Endothelial cell of umbilical vein (primary cell): Measurements from ENCODE around the gene MTCL1.

Source experiments
- EZH2 ChIP-seq: IDR thresholded peaks from 2 replicates; pipeline ENCODE4 v1.6.1; 2012; ENCODE audit warnings: borderline replicate concordance, low read depth, mild to moderate bottlenecking, moderate library complexity, low read length, inconsistent platforms; ENCODE audit not compliant: severe bottlenecking
- GATA2 ChIP-seq: IDR thresholded peaks from 2 replicates; pipeline ENCODE4 v1.7.0; 2011; ENCODE audit warnings: low read depth, mild to moderate bottlenecking, moderate library complexity, mixed read lengths, low read length; ENCODE audit not compliant: insufficient read length, insufficient read depth
- JUN ChIP-seq: IDR thresholded peaks from 2 replicates; pipeline ENCODE4 v1.6.1; 2011; ENCODE audit warnings: borderline replicate concordance, low read depth; ENCODE audit not compliant: insufficient read length, insufficient read depth
- MAX ChIP-seq: IDR thresholded peaks from 2 replicates; pipeline ENCODE4 v1.6.1; 2011; ENCODE audit not compliant: insufficient read depth, insufficient read length
- MYC ChIP-seq: IDR thresholded peaks from one replicate; pipeline ENCODE4 v1.6.1; 2011; ENCODE audit warnings: mild to moderate bottlenecking, low read depth, low read length
- POLR2A ChIP-seq: IDR thresholded peaks from 2 replicates; pipeline ENCODE4 v1.6.1; 2012; ENCODE audit warnings: low read depth, mild to moderate bottlenecking, control low read depth, low read length
- POLR2AphosphoS5 ChIP-seq: IDR thresholded peaks from 2 replicates; pipeline ENCODE4 v1.6.1; 2012; ENCODE audit warnings: low read depth, mild to moderate bottlenecking, control low read depth, low read length, moderate library complexity; ENCODE audit not compliant: insufficient read depth
- TF ChIP-seq, protein P1 (sequence below), 2 donors: IDR thresholded peaks; 1 replicate in 1 of 2; 2 replicates in 1 of 2; pipeline ENCODE4 v1.5.1; 2011; ENCODE audit warnings: low read length in 2 of 2, mild to moderate bottlenecking in 2 of 2, moderate library complexity in 2 of 2, control low read depth in 1 of 2, inconsistent platforms in 1 of 2, low read depth in 1 of 2; ENCODE audit not compliant: insufficient read depth in 1 of 2; ENCODE audit errors: extremely low read depth in 1 of 2

DNA sequence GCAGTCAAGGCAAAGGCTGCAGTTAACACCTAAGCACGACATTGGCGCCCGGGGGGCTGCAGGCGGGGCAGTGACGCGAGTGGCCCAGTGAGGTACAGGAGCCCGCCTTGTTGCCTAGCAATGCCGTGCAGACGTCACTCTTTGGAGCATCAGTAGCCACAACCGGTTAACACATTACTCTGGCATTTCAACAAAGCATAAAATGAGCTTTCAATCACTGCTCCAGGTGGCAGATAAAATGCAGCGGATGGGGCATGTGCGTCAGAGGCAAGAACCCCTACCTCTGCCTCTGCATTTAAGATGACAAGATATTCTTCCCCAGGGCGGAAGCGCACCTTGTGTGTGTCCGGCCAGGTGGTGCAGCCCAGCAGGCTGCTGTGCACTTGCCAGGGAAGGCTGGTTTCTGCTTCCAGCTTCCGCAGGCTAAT lies 139.4 kb downstream of the MTCL1 start:
- TF ChIP-seq, protein P1, sequence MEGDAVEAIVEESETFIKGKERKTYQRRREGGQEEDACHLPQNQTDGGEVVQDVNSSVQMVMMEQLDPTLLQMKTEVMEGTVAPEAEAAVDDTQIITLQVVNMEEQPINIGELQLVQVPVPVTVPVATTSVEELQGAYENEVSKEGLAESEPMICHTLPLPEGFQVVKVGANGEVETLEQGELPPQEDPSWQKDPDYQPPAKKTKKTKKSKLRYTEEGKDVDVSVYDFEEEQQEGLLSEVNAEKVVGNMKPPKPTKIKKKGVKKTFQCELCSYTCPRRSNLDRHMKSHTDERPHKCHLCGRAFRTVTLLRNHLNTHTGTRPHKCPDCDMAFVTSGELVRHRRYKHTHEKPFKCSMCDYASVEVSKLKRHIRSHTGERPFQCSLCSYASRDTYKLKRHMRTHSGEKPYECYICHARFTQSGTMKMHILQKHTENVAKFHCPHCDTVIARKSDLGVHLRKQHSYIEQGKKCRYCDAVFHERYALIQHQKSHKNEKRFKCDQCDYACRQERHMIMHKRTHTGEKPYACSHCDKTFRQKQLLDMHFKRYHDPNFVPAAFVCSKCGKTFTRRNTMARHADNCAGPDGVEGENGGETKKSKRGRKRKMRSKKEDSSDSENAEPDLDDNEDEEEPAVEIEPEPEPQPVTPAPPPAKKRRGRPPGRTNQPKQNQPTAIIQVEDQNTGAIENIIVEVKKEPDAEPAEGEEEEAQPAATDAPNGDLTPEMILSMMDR (IDR thresholded peaks at IDR 0.05; ENCODE audit: extremely low read depth in 1 of 2, insufficient read depth in 1 of 2, low read depth in 1 of 2, low read length in 2 of 2) = no peak
- TF ChIP-seq POLR2A = no peak
- no peak for TF ChIP-seq EZH2
- no peak for TF ChIP-seq JUN
- no peak for TF ChIP-seq POLR2AphosphoS5
- TF ChIP-seq MAX = no peak
- no peak for TF ChIP-seq MYC
- TF ChIP-seq GATA2 = no peak
